DMS79 treated with DMSO at 0.1 percent for 48 hours (cell line): ENCODE results near the gene DIDO1.
A peak's percentile ranks its signal among the peaks of the same experiment; 100 is the strongest.

ENCODE experiments used
- DNase-seq: peaks from one replicate; lab custom pipeline; 2025; lab: John Stamatoyannopoulos, UW

Gene DIDO1

GRCh38 chr20:62894261-62894660 lies 32.0 kb downstream of the DIDO1 start:
- no peak for DNase-seq

DNA sequence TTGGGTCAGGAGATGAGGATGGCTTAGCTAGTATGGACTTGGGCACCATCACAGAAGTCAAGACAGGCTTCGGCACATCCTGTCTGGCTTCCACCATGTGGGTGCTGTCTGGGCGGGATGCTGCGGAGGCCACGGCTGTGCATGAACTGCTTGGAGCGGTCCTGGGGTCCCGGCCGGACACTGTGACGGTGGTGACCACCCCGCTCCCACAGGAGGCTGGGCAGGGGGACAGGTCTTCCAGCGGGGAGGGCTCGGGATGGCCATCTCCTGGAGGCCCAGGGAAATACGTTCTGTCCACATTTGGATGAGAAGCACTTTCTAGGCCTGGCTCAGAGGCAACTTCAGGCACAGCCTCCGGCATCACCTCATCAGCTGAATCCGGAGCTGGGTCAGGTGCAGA lies 32.6 kb downstream of the DIDO1 start:
- no peak for DNase-seq

DNA sequence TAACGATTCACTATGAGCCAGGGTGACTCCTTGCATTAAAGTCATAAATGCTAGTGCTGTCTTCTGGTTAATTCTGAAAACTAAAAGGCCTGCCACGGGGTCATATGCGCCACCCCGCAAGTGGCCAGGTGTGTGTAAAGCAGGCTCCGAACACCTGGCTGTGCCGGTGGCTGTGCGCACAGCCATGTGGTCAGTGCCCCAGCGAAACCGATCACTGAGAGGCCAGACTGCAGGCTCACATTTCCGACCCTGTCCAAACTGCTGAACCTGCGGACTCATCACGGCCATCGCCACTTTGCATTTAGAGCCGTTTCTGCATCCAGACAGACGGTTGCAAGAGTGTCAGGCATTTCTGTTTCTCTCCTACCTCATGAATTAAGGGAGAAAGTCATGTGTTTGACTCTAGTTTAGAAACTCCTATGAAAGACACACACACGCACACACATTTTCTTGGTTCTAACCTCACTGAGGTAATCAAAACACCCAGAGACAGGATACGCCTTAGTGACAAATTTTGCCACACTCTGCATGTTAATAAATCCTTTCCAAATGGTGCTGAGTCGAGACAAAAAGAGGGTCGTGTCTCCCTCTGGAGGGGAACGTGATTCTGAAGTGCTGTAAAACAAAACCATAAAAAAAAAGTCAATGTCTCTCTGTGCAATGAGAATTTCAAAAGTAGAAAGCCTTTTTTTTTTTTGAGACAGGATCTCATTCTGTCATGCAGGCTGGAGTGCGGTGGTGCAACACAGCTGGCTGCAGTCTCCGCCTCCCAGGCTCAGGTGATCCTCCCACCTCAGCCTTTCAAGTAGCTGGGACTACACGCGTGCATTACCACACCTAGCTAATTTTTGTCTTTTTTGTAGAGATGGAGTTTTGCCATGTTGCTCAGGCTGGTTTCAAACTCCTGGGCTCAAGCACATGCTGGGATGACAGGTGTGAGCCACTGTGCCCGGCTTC lies 33.7 kb downstream of the DIDO1 start:
- no peak for DNase-seq

DNA sequence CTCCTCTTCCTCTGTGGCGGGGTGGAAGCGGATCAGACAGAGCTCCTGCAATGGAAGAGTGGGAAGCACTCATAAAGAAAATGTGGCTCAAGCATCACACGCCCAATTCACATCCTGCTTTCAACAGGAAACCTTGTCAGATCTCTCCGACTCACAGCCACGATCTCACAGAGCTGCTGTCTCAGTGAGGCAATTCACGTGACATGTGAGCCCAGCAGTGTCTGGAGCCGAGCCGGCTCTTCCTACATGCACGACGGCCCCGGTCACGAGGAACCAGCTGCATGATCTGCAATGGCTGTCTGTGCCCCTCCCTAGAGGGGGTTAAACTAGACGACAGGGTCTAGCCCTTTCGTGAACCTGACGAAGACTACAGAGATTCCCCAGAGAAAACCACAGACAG lies 35.2 kb downstream of the DIDO1 start:
- no peak for DNase-seq

- DNase-seq: no peak
These were observed 35.9 kb downstream of the DIDO1 start for GRCh38 chr20:62890444-62890843.

DNA sequence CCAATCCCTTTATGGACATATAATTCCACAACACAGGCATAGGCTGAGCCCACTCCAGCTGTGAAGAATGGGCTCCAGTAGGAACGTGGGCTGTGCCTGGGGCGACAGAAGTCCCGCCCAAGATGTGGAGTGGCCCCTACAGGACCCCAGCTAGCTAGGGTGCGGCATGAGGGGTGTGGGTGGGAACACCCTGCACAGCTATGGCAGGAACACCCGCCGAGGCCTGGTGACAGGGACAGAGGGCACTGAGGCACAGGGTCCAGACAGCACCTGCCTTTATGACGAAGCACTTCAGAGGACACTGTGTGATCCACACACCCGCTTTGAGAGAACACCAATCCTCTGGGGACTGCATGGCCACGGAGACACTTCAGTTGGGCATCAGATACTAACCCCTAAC lies 36.4 kb downstream of the DIDO1 start:
- DNase-seq: no peak

- DNase-seq: no peak
These were observed 36.9 kb downstream of the DIDO1 start for GRCh38 chr20:62889411-62889810.

DNA sequence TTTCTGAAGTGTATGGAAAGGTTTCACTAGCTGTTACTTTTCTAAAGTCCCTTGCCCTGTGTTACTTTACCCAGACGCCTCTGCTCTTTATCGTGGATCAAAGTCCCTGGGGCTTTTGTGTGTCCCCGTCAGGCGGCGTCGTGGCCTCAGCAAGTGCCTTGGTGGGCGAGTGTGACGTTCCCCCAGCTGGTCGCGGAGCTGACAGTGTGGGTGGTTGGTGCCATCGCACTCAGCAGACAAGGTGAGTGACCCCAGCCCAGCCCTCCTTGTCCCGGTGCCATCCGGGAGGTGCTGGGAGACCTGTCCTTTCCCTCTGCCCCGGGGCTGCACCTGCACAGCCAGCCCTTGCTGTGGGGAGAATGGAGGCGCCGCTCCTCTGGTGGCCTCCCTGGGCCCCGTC lies 37.4 kb downstream of the DIDO1 start:
- DNase-seq: no peak

- DNase-seq: no peak
These were observed 37.9 kb downstream of the DIDO1 start for GRCh38 chr20:62888406-62888805.

- DNase-seq: no peak
These were observed 38.5 kb downstream of the DIDO1 start for GRCh38 chr20:62887860-62888239.

DNA sequence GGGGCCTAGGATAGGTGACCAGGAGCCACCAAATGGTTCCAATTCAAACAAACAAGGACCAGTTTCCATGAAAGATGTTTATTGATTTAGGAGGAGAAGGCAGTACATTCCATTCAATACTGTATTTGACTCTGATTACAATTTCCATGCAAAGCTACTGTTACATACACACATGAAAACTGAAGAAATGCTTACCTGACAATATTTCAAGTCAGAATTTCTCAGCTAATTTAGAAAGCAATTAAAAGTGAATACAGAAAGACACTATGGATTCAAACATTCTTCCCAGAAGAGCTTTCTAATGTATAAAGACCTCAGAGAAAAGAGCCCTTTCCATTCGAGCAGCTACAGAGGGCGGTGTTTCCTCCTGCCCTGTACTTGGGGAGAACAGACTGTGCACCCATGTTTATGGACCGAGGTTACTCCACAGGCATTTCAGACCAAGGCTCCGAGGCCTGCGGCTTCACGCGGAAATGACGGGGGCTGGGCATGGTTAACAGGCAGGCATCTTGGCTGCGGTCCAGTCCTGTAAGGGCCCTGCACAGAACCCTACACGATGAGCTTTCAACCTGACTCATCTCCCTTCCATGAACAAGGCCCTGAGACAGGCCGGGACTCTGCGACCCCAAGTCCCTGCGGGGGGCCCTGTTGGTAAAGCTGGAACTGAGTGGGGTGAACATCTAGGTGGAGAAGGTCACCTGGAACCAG lies 39.0 kb downstream of the DIDO1 start:
- DNase-seq: peak; percentile 73

DNA sequence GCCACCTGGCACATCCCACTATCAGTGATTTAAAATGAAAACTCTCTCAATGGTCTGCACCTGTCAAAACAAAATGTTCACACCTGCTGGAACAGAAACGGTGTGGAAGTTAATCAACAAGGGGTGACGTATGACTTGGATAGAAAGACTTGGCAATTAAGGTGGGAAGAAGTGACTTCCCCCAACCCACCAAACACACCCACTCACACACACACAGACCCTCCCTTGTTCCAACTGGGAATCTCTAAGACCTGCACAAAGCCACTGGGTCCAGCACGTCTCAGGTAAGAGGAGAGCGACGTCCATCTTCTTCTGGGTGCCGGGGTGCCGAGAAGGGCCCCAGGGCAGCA lies 39.6 kb downstream of the DIDO1 start:
- no peak for DNase-seq

DNA sequence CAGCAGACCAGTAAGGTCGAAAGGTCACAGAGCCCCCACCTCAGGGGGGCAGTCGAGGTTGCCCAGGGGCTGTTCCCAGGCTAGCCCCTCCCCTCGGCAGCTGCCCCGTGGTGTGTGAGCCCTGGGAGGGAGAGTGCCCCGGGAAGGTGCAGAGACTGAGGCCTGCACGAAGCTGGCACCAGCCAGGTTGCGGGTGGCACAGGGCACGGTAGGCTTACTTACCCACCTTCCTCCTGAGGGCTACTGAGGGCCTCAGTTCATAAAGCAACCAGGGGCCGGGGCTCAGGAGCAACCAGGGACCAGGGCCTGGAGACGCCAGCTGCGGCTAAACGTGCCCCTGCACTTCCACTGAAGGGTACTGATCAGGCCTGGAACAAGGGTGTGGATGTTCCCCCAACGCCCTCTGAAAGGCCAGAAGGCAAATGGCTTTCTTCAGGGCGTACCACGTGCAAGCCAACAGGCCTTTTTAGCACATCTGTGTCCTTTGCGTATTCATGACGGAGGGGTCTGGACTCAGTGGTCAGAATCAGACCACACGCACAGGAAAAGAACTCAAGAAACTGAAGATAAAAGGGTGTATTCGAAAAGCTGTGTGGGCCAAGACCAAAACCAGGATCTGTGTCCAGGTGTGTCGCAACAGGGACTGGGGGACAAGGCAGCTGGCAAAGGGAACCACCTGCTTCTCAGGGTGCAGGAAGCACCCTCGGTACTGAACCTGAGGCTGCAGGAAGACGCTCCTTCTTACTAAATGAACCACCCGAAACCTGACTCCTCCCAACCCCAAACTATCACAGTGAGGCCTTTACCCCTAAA lies 40.2 kb downstream of the DIDO1 start:
- DNase-seq: no peak

GRCh38 chr20:62885046-62885895 lies 41.0 kb downstream of the DIDO1 start:
- DNase-seq: no peak

GRCh38 chr20:62884556-62884955 lies 41.7 kb downstream of the DIDO1 start:
- no peak for DNase-seq

DNA sequence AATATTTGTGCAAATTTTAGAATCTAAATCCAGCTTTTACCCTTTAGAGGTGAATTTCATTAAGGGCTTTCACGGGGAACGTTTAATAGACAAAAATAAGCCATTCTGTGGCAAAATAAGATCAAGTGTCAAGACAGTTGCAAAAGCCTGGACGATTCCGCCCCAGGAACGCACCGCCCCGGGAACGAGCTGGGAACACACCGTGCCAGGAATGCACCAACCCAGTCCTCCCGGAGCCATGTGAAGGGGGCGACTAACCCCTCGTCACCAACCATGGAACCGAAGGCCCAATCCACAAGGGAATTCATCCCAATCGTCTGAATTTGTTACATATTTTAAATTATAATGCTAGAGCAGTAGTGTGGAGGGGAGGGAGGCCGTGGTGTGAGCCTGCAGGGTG lies 43.9 kb downstream of the DIDO1 start:
- no peak for DNase-seq

DNA sequence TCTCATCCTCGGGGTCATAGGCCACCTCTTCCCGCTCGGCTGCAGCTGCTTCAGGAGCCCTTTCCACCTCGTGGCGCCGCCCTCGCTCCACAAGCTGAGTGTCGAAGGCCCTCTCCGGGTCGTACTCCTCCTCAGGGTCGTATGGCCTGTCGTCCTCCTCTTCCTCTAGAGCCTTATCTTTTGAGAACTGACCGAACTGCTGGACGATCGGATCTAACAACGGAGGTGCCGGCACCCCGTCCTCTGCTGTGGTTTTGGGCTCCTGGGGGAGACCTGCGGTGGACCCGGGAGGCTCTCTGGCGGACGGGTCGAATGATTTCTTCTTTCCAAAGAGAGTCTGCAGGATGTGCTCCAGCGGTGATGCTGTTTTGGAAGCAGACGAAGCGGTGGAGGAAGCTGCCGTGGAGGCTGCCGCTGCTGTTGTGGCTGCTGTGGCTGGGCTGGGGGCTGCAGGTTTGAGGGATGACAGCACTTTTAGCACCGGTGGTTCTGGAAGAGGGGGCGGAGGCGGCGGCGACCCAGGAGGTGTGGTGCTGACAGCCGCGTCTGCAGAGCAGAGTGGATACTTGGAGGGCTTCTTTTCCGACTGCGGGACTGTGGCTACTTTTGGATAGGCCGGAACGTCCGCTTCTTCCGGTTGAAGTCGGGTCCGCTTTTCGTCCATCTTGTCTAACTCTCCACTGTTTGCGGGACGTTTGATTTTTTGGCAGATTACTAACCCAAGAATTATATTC lies 44.5 kb downstream of the DIDO1 start:
- DNase-seq: no peak

GRCh38 chr20:62880935-62881661 lies 45.2 kb downstream of the DIDO1 start:
- no peak for DNase-seq

GRCh38 chr20:62880147-62880934 lies 46.0 kb downstream of the DIDO1 start:
- DNase-seq: no peak
